ENCODE results near the gene AFF2.
A peak's percentile ranks its signal among the peaks of the same experiment; 100 is the strongest.

Gene AFF2

DNA sequence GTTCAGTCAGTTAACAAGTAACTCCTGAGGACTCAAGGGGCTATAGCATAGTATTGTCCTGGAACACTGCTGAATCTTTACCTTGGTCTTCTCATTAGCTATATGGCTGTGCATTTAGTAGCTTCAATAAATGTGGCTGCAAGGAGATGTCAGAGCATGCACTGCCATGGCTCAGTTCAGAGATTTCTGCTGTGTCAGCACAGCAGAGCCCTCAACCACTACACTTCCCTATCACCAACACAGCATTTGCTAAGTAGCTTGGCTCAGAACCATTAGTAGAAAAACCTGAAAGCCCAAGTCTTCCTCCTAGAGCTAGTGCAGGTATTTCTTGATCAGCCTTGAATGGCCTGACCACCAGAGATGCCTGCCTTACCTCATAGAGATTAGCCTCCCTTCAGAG, 538.6 kb downstream of the AFF2 start:
- H3K4me3 ChIP-seq (ENCODE audit: low read length): no peak overlapping the region
- DNase-seq (ENCODE audit: low read depth): no peak
- TF ChIP-seq, protein P1, sequence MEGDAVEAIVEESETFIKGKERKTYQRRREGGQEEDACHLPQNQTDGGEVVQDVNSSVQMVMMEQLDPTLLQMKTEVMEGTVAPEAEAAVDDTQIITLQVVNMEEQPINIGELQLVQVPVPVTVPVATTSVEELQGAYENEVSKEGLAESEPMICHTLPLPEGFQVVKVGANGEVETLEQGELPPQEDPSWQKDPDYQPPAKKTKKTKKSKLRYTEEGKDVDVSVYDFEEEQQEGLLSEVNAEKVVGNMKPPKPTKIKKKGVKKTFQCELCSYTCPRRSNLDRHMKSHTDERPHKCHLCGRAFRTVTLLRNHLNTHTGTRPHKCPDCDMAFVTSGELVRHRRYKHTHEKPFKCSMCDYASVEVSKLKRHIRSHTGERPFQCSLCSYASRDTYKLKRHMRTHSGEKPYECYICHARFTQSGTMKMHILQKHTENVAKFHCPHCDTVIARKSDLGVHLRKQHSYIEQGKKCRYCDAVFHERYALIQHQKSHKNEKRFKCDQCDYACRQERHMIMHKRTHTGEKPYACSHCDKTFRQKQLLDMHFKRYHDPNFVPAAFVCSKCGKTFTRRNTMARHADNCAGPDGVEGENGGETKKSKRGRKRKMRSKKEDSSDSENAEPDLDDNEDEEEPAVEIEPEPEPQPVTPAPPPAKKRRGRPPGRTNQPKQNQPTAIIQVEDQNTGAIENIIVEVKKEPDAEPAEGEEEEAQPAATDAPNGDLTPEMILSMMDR (IDR thresholded peaks at IDR 0.05; ENCODE audit: insufficient read depth, low read depth, low read length, missing control alignments): no peak

DNA sequence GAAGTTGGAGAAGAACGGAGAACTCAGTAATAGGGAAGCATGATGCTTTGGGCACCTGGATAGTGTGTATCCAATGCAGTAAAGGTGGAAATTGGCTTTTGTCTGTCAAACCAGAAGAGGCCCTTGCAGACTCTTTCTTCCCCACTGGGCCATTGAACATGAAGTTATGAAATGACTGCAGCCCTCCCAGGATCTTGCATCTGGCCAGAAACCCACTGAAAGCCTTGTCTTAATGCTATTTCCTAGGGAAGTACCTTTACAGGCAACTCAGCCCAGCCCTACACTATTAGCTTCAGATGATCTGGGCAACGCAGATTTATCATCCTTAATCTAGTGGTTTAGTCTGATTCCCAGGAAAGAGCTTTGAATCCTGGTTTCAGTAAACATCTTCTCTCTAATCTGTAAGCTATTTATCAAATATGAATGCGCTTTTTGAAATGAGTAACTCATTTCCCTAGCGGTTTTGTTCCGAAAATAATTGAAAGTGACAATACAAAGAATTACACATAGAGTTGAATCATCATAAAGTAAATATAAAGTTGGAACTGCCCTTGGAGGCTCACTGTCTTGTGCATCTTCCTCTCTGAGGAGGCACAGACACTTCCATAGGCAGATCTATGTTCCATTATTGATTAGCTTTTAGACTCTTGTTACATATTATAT, 540.6 kb downstream of the AFF2 start:
- TF ChIP-seq, protein P1 (IDR thresholded peaks at IDR 0.05; ENCODE audit: insufficient read depth, low read depth, low read length, missing control alignments): no peak
- H3K4me3 ChIP-seq (ENCODE audit: low read length): no peak overlapping the region
- peak; percentile 50 for DNase-seq (ENCODE audit: low read depth)

GRCh38 chrX:149043401-149043800, 543.0 kb downstream of the AFF2 start:
- DNase-seq (ENCODE audit: low read depth): no peak
- TF ChIP-seq, protein P1 (IDR thresholded peaks at IDR 0.05; ENCODE audit: insufficient read depth, low read depth, low read length, missing control alignments): no peak
- H3K4me3 ChIP-seq (ENCODE audit: low read length): no peak overlapping the region

DNA sequence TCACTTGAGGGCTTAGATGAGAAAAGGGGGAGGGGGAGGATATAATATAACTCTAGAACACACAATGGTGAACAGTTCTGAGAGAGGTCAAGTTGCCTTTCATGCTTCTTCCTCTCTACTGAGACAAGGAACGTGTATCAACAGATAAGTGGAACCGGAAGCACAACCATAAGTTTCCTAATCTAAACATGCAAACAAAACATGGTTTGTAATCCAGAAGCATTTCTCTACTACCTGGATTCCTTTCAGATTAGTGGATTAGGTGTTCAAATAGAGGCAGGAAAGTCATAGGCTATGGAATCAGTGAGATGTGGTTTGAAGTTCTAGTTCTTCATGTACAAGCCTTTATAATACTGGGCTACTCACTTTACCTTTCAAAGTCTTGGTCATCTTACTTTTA, 544.1 kb downstream of the AFF2 start:
- DNase-seq (ENCODE audit: low read depth): peak; percentile 60
- no peak overlapping the region for H3K4me3 ChIP-seq (ENCODE audit: low read length)
- TF ChIP-seq, protein P1 (IDR thresholded peaks at IDR 0.05; ENCODE audit: insufficient read depth, low read depth, low read length, missing control alignments): no peak

GRCh38 chrX:149045645-149046210, 545.3 kb downstream of the AFF2 start:
- DNase-seq (ENCODE audit: low read depth): no peak
- TF ChIP-seq, protein P1 (IDR thresholded peaks at IDR 0.05; ENCODE audit: insufficient read depth, low read depth, low read length, missing control alignments): no peak
- no peak overlapping the region for H3K4me3 ChIP-seq (ENCODE audit: low read length)
